Measurements from ENCODE around the gene DCHS1. TPM values are rescaled to one million over a fixed set of nuclear protein-coding genes. Genes with fewer than 3 reads are reported as not detected.

The DCHS1 gene
- total and polyA plus RNA-seq, 9 of the 15 experiments (the other 6 are each of a cell fraction or from before 2014, with no cell fraction given): 0.04 to 0.49 (median 0.14) TPM; not detected in 2

GRCh38 chr11:6635082-6635932, 20.3 kb downstream of the DCHS1 start (continued):
- TF ChIP-seq DDX20 (tag; IDR thresholded peaks at IDR 0.05; ENCODE audit: low read depth) (no peak), ZNF146 (CRISPR knock-in tag; IDR thresholded peaks at IDR 0.05; ENCODE audit: unreplicated experiment) (no peak), SAFB (IDR thresholded peaks at IDR 0.05; ENCODE audit: borderline replicate concordance, low read depth, low read length) (no peak), TAF15 (IDR thresholded peaks at IDR 0.05; ENCODE audit: low read depth, low read length) (no peak), E2F5 (CRISPR knock-in tag; IDR thresholded peaks at IDR 0.05) (no peak), FOXA3 (CRISPR knock-in tag; conservative IDR thresholded peaks at IDR 0.05 in 1 of 2, IDR thresholded peaks at IDR 0.05 in 1 of 2) (peak in 1 of 2 experiments; percentile 51; a peak in 2 of 4 replicates), MECOM (CRISPR knock-in tag; IDR thresholded peaks at IDR 0.05) (no peak), ZSCAN29 (IDR thresholded peaks at IDR 0.05) (no peak)

DNA sequence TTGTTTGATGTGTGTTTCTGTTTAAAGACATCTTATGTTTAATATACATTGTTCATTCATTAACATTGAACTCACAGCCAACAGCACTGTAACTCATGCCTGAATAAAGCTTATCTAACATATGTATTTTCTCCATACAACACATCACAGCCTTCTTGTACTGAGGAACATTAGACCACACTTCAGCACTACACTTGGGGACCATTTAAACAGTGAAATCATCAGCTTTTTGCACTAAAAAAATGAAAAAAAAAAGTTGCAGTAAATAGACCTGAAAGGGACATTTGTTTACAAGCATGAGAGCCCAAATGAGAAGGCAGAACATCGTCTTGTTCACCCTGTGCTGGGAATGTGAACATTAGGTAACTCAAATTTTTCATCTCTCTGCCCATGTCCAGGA, 21.1 kb downstream of the DCHS1 start:
- ChIA-PET POLR2A (interaction anchor here (0.9 kb wide), 1 partner anchor 42 kb away, joined by 3 read pairs; no protein-coding TSS in a partner anchor), CTCF (ENCODE audit: low intra/inter-chr PET ratio) (interaction anchor here (0.6 kb wide), 1 partner anchor 105 kb away, joined by 3 read pairs; no protein-coding TSS in a partner anchor)
- BruUV-seq (replicated peaks): no TSS peak
- Histone ChIP-seq H4K20me1 (replicated peaks; ENCODE audit: control insufficient read depth, insufficient read depth, low read length) (no peaks in the 10 kb centered on the region), H3K4me2 (ENCODE audit: insufficient read depth, low read length) (no peak overlapping the region), H3K27me3 (ENCODE audit: control insufficient read depth in 2 of 2, insufficient read depth in 2 of 2, low read length in 2 of 2) (no peaks in the 10 kb centered on the region), H3K4me1 (replicated peaks in 1 of 2; ENCODE audit: control insufficient read depth in 2 of 2, insufficient read depth in 2 of 2, low read length in 2 of 2) (peaks cover 27 to 28% of the 10 kb centered on the region in 2 experiments), H3K36me3 (ENCODE audit: control insufficient read depth, insufficient read depth, low read length) (no peaks in the 10 kb centered on the region), H3K79me2 (ENCODE audit: control insufficient read depth, insufficient read depth, low read length) (no peaks in the 10 kb centered on the region), H3K4me3 (no peak overlapping the region), H3K27ac (ENCODE audit: extremely low read depth, low read depth, low read length) (no peak overlapping the region), H3K9ac (ENCODE audit: insufficient read depth in 1 of 2, low read depth in 2 of 2, low read length in 2 of 2) (no peak overlapping the region), H3K9me1 (ENCODE audit: control insufficient read depth, insufficient read depth, low read length) (no peaks in the 10 kb centered on the region), H2AFZ (ENCODE audit: low read depth, low read length) (no peak overlapping the region), H3K9me3 (replicated peaks; ENCODE audit: control insufficient read depth, insufficient read depth, low read depth, low read length) (no peaks in the 10 kb centered on the region)
- WGBS (ENCODE audit: insufficient coverage, low coverage, missing lambda C conversion rate): 7% methylated on average over 1 of the region's 1 CpG
- FAIRE-seq (peak; percentile 19), ATAC-seq (no peak), DNase-seq (ENCODE audit: extremely low read depth in 1 of 4, low spot score in 3 of 4) (no peak)
- intact Hi-C loops (cut with micrococcal nuclease): loop anchor here (10.0 kb wide), 1 partner anchor 260 kb away; no protein-coding TSS in a partner anchor
- in situ Hi-C loops (cut with MboI): no loop called here
- TF ChIP-seq SAFB (IDR thresholded peaks at IDR 0.05; ENCODE audit: borderline replicate concordance, low read depth, low read length) (no peak), PHB (CRISPR knock-in tag; IDR thresholded peaks at IDR 0.05) (no peak), E2F4 (CRISPR knock-in tag; IDR thresholded peaks at IDR 0.05; ENCODE audit: low read depth) (no peak), TARDBP (IDR thresholded peaks at IDR 0.05) (no peak), SAFB2 (IDR thresholded peaks at IDR 0.05; ENCODE audit: borderline replicate concordance, low read depth, low read length, severe bottlenecking) (no peak), MYNN (IDR thresholded peaks at IDR 0.05) (no peak), MYNN (CRISPR knock-in tag; IDR thresholded peaks at IDR 0.05) (no peak), ZNF589 (CRISPR knock-in tag; IDR thresholded peaks at IDR 0.05; ENCODE audit: low read depth) (no peak), TOE1 (IDR thresholded peaks at IDR 0.05; ENCODE audit: borderline replicate concordance) (no peak), TOE1 (CRISPR knock-in tag; IDR thresholded peaks at IDR 0.05; ENCODE audit: borderline replicate concordance, low read depth) (no peak), MAZ (CRISPR knock-in tag; conservative IDR thresholded peaks at IDR 0.05 in 1 of 2, IDR thresholded peaks at IDR 0.05 in 1 of 2) (no peak), TCF7 (IDR thresholded peaks at IDR 0.05; ENCODE audit: borderline replicate concordance) (no peak), CHD4 (IDR thresholded peaks at IDR 0.05; ENCODE audit: insufficient read depth, insufficient replicate concordance, low read depth, low read length, poor library complexity, severe bottlenecking) (no peak)

Measured in K562 (cell line).